CD8-positive, alpha-beta memory T cell (primary cell): ENCODE data around the gene FGFBP3. TPM values are rescaled to one million over a fixed set of nuclear protein-coding genes. Genes with fewer than 3 reads are reported as not detected.

ENCODE experiments used
- CTCF ChIA-PET: fragments of 350-600 bp; sonication (Branson Sonifier 250); formaldehyde crosslinking; loops from one replicate; lab custom pipeline; 2021; ENCODE audit warnings: antibody characterized with exemption; lab: Charles Lee
- POLR2A ChIA-PET: fragments of 350-600 bp; sonication (Branson Sonifier 250); formaldehyde crosslinking; loops from one replicate; lab custom pipeline; 2021; ENCODE audit warnings: antibody characterized with exemption; lab: Charles Lee
- DNase-seq, 5 donors: peaks; one replicate each; pipeline versions ENCODE4 v3.0.0 to v3.0.0-alpha.2; 2020 to 2022; ENCODE audit warnings: mixed read lengths in 1 of 5
- H3K27ac ChIP-seq: one replicate; pipeline ENCODE4 v1.7.0; 2013; ENCODE audit warnings: low read depth, mild to moderate bottlenecking, low read length, moderate library complexity
- H3K27me3 ChIP-seq: 2 replicates; pipeline ENCODE4 v1.7.0; 2013; ENCODE audit warnings: low read length, mild to moderate bottlenecking; ENCODE audit not compliant: insufficient read depth, poor library complexity, severe bottlenecking
- H3K36me3 ChIP-seq: 2 replicates; pipeline ENCODE4 v1.7.0; 2013; ENCODE audit warnings: mild to moderate bottlenecking, low read length, moderate library complexity; ENCODE audit not compliant: insufficient read depth
- H3K4me1 ChIP-seq: 2 replicates; pipeline ENCODE4 v1.7.0; 2013; ENCODE audit warnings: mild to moderate bottlenecking, low read length, moderate library complexity; ENCODE audit not compliant: insufficient read depth
- H3K4me3 ChIP-seq: 2 replicates; pipeline ENCODE4 v1.7.0; 2013; ENCODE audit warnings: mild to moderate bottlenecking, low read length
- H3K9me3 ChIP-seq: 2 replicates; pipeline ENCODE4 v1.7.0; 2013; ENCODE audit warnings: mild to moderate bottlenecking, low read length
- H3K27ac Mint-ChIP-seq, 8 donors: one replicate each; pipeline ENCODE4 v1.8.0; 2020 to 2021; ENCODE audit warnings: mixed read lengths in 8 of 8, mild to moderate bottlenecking in 6 of 8, inconsistent platforms in 3 of 8, moderate library complexity in 3 of 8
- H3K27me3 Mint-ChIP-seq, 2 donors: one replicate each; pipeline ENCODE4 v1.8.0; 2020 to 2021; ENCODE audit warnings: mixed read lengths in 2 of 2, mild to moderate bottlenecking in 1 of 2, moderate library complexity in 1 of 2
- H3K36me3 Mint-ChIP-seq, 3 donors: one replicate each; pipeline ENCODE4 v1.8.0; 2020 to 2021; ENCODE audit warnings: mixed read lengths in 3 of 3, inconsistent platforms in 1 of 3, mild to moderate bottlenecking in 1 of 3
- H3K4me1 Mint-ChIP-seq, 3 donors: one replicate each; pipeline ENCODE4 v1.8.0; 2020 to 2021; ENCODE audit warnings: mixed read lengths in 3 of 3, inconsistent platforms in 1 of 3, mild to moderate bottlenecking in 1 of 3
- H3K4me3 Mint-ChIP-seq, 7 donors: one replicate each; pipeline ENCODE4 v1.8.0; 2020 to 2021; ENCODE audit warnings: mixed read lengths in 7 of 7, mild to moderate bottlenecking in 6 of 7, moderate library complexity in 4 of 7, inconsistent platforms in 2 of 7
- H3K9me3 Mint-ChIP-seq, 5 donors: one replicate each; pipeline ENCODE4 v1.8.0; 2020 to 2022; ENCODE audit warnings: mixed read lengths in 5 of 5, mild to moderate bottlenecking in 3 of 5, moderate library complexity in 2 of 5, inconsistent platforms in 1 of 5
- polyA plus RNA-seq: library from polyadenylated mRNA; unstranded; fragments of 300-500 nt; fragmentation: Illumina TruSeq; gene quantifications from one replicate; pipeline ENCODE4 v1.2.3, GENCODE V29; 2021
- total RNA-seq, 2 experiments: library from RNA; stranded (reverse); gene quantifications; one replicate each; pipeline ENCODE4 v1.2.3, GENCODE V29; 2021

FGFBP3 gene
- total and polyA plus RNA-seq, 3 experiments from 2014 or later = 3.1 to 3.6 (median 3.4) TPM

GRCh38 chr10:91919651-91920050, 10.4 kb upstream of the FGFBP3 start:
- Mint-ChIP-seq H3K27me3 (peaks cover 10 to 36% of the 10 kb centered on the region in 2 donors), H3K27ac (no peak overlapping the region), H3K4me1 (peaks cover 12 to 16% (median 14%) of the 10 kb centered on the region in 3 donors), H3K4me3 (no peak overlapping the region), H3K9me3 (peaks cover 0 to 2% (median 2%) of the 10 kb centered on the region in 5 donors), H3K36me3 (peaks cover 0 to 8% (median 1%) of the 10 kb centered on the region in 3 donors)
- H3K4me1 ChIP-seq = peaks cover 3% of the 10 kb centered on the region
- H3K4me3 ChIP-seq = no peak overlapping the region
- ChIA-PET CTCF (interaction anchor here (0.9 to 5.1 kb wide), 2 partner anchors 12 to 21 kb away, joined by 3 to 34 read pairs; partner anchors contain the start of gene FGFBP3), POLR2A (interaction anchor here (0.6 kb wide), 2 partner anchors 12 to 77 kb away, joined by 3 to 4 read pairs; no protein-coding TSS in a partner anchor)
- H3K27me3 ChIP-seq = peaks cover 7% of the 10 kb centered on the region
- DNase-seq = no peak
- H3K9me3 ChIP-seq = no peaks in the 10 kb centered on the region
- no peaks in the 10 kb centered on the region for H3K36me3 ChIP-seq
- no peak overlapping the region for H3K27ac ChIP-seq

- H3K27ac ChIP-seq = no peak overlapping the region
- POLR2A ChIA-PET = no interaction called here
- Mint-ChIP-seq H3K9me3 (no peaks in the 10 kb centered on the region), H3K36me3 (peaks cover 0 to 14% (median 0%) of the 10 kb centered on the region in 3 donors), H3K27me3 (peaks cover 0 to 17% of the 10 kb centered on the region in 2 donors), H3K27ac (no peak overlapping the region), H3K4me1 (peaks cover 15 to 34% (median 32%) of the 10 kb centered on the region in 3 donors), H3K4me3 (peak overlapping the region in 1 of 7 donors; percentile 72)
- CTCF ChIA-PET = interaction anchor here (5.3 kb wide), 1 partner anchor 152 kb away, joined by 71 read pairs; no protein-coding TSS in a partner anchor
- H3K36me3 ChIP-seq = no peaks in the 10 kb centered on the region
- H3K27me3 ChIP-seq = peaks cover 3% of the 10 kb centered on the region
- H3K4me1 ChIP-seq = peaks cover 19% of the 10 kb centered on the region
- no peak overlapping the region for H3K4me3 ChIP-seq
- no peaks in the 10 kb centered on the region for H3K9me3 ChIP-seq
- no peak for DNase-seq
These were observed 1.2 kb upstream of the FGFBP3 start for GRCh38 chr10:91910467-91910866.

- Histone ChIP-seq H3K4me3 (peak overlapping the region; percentile 93), H3K4me1 (peaks cover 19% of the 10 kb centered on the region), H3K27me3 (no peaks in the 10 kb centered on the region), H3K27ac (peak overlapping the region; percentile 70), H3K9me3 (no peaks in the 10 kb centered on the region), H3K36me3 (no peaks in the 10 kb centered on the region)
- peak overlapping the region; percentile 81 to 95 (median 89) for H3K27ac Mint-ChIP-seq
- peak overlapping the region; percentile 88 to 97 (median 93) for H3K4me3 Mint-ChIP-seq
- ChIA-PET CTCF (interaction anchor here (0.7 to 2.8 kb wide), 15 partner anchors 10 to 611 kb away, joined by 3 to 34 read pairs (median 4); partner anchors contain the start of genes BTAF1 and TNKS2), POLR2A (interaction anchor here (0.8 to 2.4 kb wide), 7 partner anchors 10 to 745 kb away, joined by 3 to 27 read pairs (median 6); partner anchors contain the start of genes BTAF1 and TNKS2)
- H3K4me1 Mint-ChIP-seq = peaks cover 16 to 34% (median 32%) of the 10 kb centered on the region in 3 donors
- H3K9me3 Mint-ChIP-seq = no peaks in the 10 kb centered on the region
- H3K27me3 Mint-ChIP-seq = peaks cover 0 to 7% of the 10 kb centered on the region in 2 donors
- DNase-seq = peak; percentile 45 to 77 (median 71)
- H3K36me3 Mint-ChIP-seq = peaks cover 0 to 16% (median 3%) of the 10 kb centered on the region in 3 donors
These were observed 759 bp downstream of the FGFBP3 start for GRCh38 chr10:91908337-91909116.

- peaks cover 0 to 16% (median 3%) of the 10 kb centered on the region in 3 donors for H3K36me3 Mint-ChIP-seq
- H3K4me3 ChIP-seq = peak overlapping the region; percentile 93
- POLR2A ChIA-PET = interaction anchor here (0.6 to 2.4 kb wide), 7 partner anchors 10 to 744 kb away, joined by 3 to 27 read pairs (median 6); partner anchors contain the start of genes BTAF1 and TNKS2
These were observed 1.4 kb downstream of the FGFBP3 start for GRCh38 chr10:91907914-91908336.

GRCh38 chr10:91907033-91907594, 2.2 kb downstream of the FGFBP3 start:
- DNase-seq = no peak
- no peak overlapping the region for H3K4me3 ChIP-seq
- H3K9me3 ChIP-seq = no peaks in the 10 kb centered on the region
- Mint-ChIP-seq H3K36me3 (peaks cover 0 to 16% (median 3%) of the 10 kb centered on the region in 3 donors), H3K4me3 (peak overlapping the region; percentile 85 to 93 (median 90)), H3K4me1 (peaks cover 22 to 39% (median 38%) of the 10 kb centered on the region in 3 donors), H3K27me3 (no peaks in the 10 kb centered on the region), H3K27ac (peak overlapping the region in 7 of 8 donors; percentile 57 to 88 (median 85)), H3K9me3 (no peaks in the 10 kb centered on the region)
- no peaks in the 10 kb centered on the region for H3K27me3 ChIP-seq
- ChIA-PET CTCF (interaction anchor here (1.6 to 2.8 kb wide), 3 partner anchors 15 to 147 kb away, joined by 6 to 34 read pairs (median 29); partner anchors contain the start of genes BTAF1 and TNKS2), POLR2A (interaction anchor here (0.5 to 2.4 kb wide), 3 partner anchors 13 to 21 kb away, joined by 4 to 27 read pairs (median 11); partner anchors contain the start of gene BTAF1)
- H3K4me1 ChIP-seq = peaks cover 24% of the 10 kb centered on the region
- no peak overlapping the region for H3K27ac ChIP-seq
- no peaks in the 10 kb centered on the region for H3K36me3 ChIP-seq

More at GRCh38 chr10:91907914-91908336, 1.4 kb downstream of the FGFBP3 start:
- no peak for DNase-seq
- Mint-ChIP-seq H3K4me3 (peak overlapping the region; percentile 85 to 93 (median 90)), H3K4me1 (peaks cover 16 to 33% (median 32%) of the 10 kb centered on the region in 3 donors), H3K27ac (peak overlapping the region; percentile 76 to 88 (median 85)), H3K27me3 (peaks cover 0 to 3% of the 10 kb centered on the region in 2 donors), H3K9me3 (no peaks in the 10 kb centered on the region)
- Histone ChIP-seq H3K27ac (peak overlapping the region; percentile 70), H3K36me3 (no peaks in the 10 kb centered on the region), H3K9me3 (no peaks in the 10 kb centered on the region), H3K4me1 (peaks cover 19% of the 10 kb centered on the region), H3K27me3 (no peaks in the 10 kb centered on the region)
- CTCF ChIA-PET = interaction anchor here (1.0 to 2.8 kb wide), 10 partner anchors 9 to 610 kb away, joined by 3 to 34 read pairs (median 6); partner anchors contain the start of genes BTAF1 and TNKS2

GRCh38 chr10:91901784-91902677, 7.3 kb downstream of the FGFBP3 start:
- Histone ChIP-seq H3K4me1 (peaks cover 15% of the 10 kb centered on the region), H3K4me3 (no peak overlapping the region), H3K9me3 (no peaks in the 10 kb centered on the region), H3K27me3 (no peaks in the 10 kb centered on the region), H3K27ac (peak overlapping the region; percentile 20), H3K36me3 (no peaks in the 10 kb centered on the region)
- Mint-ChIP-seq H3K27me3 (peaks cover 1 to 10% of the 10 kb centered on the region in 2 donors), H3K36me3 (peaks cover 3 to 7% (median 4%) of the 10 kb centered on the region in 3 donors), H3K4me1 (peaks cover 20 to 30% (median 29%) of the 10 kb centered on the region in 3 donors), H3K9me3 (no peaks in the 10 kb centered on the region), H3K27ac (peak overlapping the region in 7 of 8 donors; percentile 24 to 89 (median 67)), H3K4me3 (peak overlapping the region in 5 of 7 donors; percentile 4 to 42 (median 21))
- DNase-seq = peak in 3 of 5 donors; percentile 8 to 67 (median 48)
- ChIA-PET CTCF (no interaction called here), POLR2A (no interaction called here)

- Histone ChIP-seq H3K9me3 (no peaks in the 10 kb centered on the region), H3K27ac (no peak overlapping the region), H3K27me3 (no peaks in the 10 kb centered on the region), H3K4me1 (peaks cover 11% of the 10 kb centered on the region), H3K4me3 (no peak overlapping the region), H3K36me3 (no peaks in the 10 kb centered on the region)
- H3K27me3 Mint-ChIP-seq = peaks cover 3 to 27% of the 10 kb centered on the region in 2 donors
- no peak for DNase-seq
- no peak overlapping the region for H3K27ac Mint-ChIP-seq
- H3K4me1 Mint-ChIP-seq = peaks cover 14% of the 10 kb centered on the region in 3 donors
- H3K36me3 Mint-ChIP-seq = peaks cover 0 to 4% (median 0%) of the 10 kb centered on the region in 3 donors
- no peaks in the 10 kb centered on the region for H3K9me3 Mint-ChIP-seq
- no peak overlapping the region for H3K4me3 Mint-ChIP-seq
- CTCF ChIA-PET = no interaction called here
- POLR2A ChIA-PET = no interaction called here
These were observed 11.9 kb downstream of the FGFBP3 start for GRCh38 chr10:91897421-91897820.
